Motor neuron (in vitro differentiated cells): Measurements from ENCODE around the gene FAM120A. TPM values are rescaled to one million over a fixed set of nuclear protein-coding genes. Genes with fewer than 3 reads are reported as not detected.
A peak's percentile ranks its signal among the peaks of the same experiment; 100 is the strongest.

ENCODE experiments used
- ATAC-seq, 8 experiments: fragments of 200-7000 bp; cut with Tn5 transposase; replicated peaks in 6 of 8; 2 replicates each; pipeline ENCODE4 v1.8.0; 2021; ENCODE audit warnings: mild to moderate bottlenecking in 8 of 8, moderate library complexity in 8 of 8
- H3K27ac ChIP-seq, 2 donors: fragments of 250-450 bp; sonication (Bioruptor Pico); 2 replicates each; pipeline ENCODE4 v1.9.0; 2021; ENCODE audit warnings: antibody characterized with exemption in 2 of 2, mild to moderate bottlenecking in 2 of 2, moderate library complexity in 1 of 2
- H3K4me1 ChIP-seq, 2 donors: fragments of 250-450 bp; sonication (Bioruptor Pico); replicated peaks in 1 of 2; 2 replicates each; pipeline ENCODE4 v1.6.1; 2021; ENCODE audit warnings: antibody characterized with exemption in 2 of 2, mild to moderate bottlenecking in 2 of 2, moderate library complexity in 1 of 2
- H3K4me3 ChIP-seq, 5 donors: fragments of 250-450 bp; sonication (Bioruptor Pico); 2 replicates each; pipeline ENCODE4 v1.9.0; 2021; ENCODE audit warnings: antibody characterized with exemption in 5 of 5, mild to moderate bottlenecking in 5 of 5, moderate library complexity in 4 of 5
- WGBS, 10 experiments: fragments of 450-650 bp; shearing (Covaris generic); methylation state at CpG; one replicate each; pipeline ENCODE4 v1.0.0; 2022; 5-methylcytosine and 5-hydroxymethylcytosine counted together
- in situ Hi-C, 9 experiments: fragments of 400-800 bp; cut with MboI; loops; one replicate each; pipeline ENCODE4 v1.15.0; 2021; ENCODE audit warnings: low sequenced_read_pairs in 9 of 9, low pct_unique_long_range_greater_than_20kb in 2 of 9; ENCODE audit not compliant: unreplicated experiment in 9 of 9
- total RNA-seq, 8 experiments: library from RNA; unstranded; fragments of 300-600 nt; gene quantifications; 2 replicates each; pipeline versions ENCODE4 v1.2.3 to v1.2.4, GENCODE V29; 2022

The FAM120A gene
- total RNA-seq, 8 experiments from 2014 or later = 14.2 to 137 (median 33.7) TPM

DNA sequence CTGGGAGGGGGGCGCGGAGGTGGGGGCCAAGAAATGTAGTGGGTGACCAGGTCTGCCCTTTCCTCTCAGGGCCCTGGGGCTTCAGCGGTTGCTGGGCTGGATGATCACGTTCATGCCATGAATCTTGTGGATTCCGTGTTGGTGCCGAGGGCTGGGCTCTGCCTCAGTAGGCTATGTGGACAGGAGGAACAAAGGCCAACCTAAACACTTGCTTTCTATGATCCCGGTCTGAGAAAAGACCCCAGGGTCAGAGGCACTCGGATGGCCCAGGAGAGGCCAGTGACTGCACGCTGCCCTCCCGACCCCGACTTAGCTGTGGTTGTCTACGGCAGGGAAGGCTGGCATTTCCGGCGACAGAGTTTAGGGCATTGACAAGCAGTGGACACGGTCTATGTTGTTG is 151.5 kb downstream of the FAM120A start:
- Histone ChIP-seq H3K4me3 (no peak overlapping the region), H3K4me1 (peaks cover 9 to 13% of the 10 kb centered on the region in 2 donors), H3K27ac (no peak overlapping the region)
- 80 to 100% (median 95%) methylated on average over 1 to 8 of the region's 15 CpGs; no CpG with 5 or more reads in 6 of the 10 experiments for WGBS, 10 experiments
- no peak for ATAC-seq
- in situ Hi-C loops = no loop called here

DNA sequence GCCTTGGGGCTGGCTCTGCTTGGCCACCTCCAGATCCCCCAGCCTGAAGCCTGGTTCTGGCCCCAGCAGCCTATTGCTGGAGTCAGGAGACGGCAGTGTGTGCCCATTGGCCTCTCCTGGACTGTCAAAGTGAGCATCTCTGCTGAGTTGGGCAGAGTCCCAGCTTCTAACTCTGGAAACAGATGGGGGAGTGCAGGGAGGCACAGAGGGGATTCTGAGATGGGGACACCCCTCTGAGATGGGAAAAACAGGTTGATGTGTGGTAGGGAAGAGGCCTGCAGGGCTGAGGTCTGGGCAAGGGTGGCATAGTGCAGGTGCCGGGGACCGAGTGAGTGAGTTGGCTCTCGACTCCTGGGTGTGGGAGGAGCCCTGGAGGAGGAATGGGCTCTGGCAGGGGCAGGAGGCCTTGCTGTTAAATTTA is 152.4 kb downstream of the FAM120A start:
- in situ Hi-C loops = no loop called here
- no peak for ATAC-seq
- Histone ChIP-seq H3K27ac (no peak overlapping the region), H3K4me3 (no peak overlapping the region), H3K4me1 (peaks cover 3 to 4% of the 10 kb centered on the region in 2 donors)
- 50 to 100% (median 80%) methylated on average over 1 to 2 of the region's 4 CpGs; no CpG with 5 or more reads in 7 of the 10 experiments for WGBS, 10 experiments

DNA sequence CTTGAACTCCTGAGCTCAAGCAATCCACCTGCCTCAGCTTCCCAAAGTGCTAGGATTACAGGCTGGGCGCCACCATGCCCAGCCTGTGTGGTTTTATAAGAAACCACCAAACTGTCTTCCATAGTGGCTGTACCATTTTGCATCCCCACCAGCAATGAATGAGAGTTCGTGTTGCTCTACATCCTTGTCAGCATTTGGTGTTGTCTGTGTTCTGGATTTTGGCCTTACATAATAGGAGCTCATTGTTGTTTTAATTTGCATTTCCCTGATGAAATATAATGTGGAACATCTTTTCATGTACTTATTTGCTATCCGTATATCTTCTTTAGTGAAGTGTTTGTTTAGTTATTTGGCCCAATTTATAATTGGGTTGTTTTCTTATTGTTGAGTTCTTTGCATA is 154.7 kb downstream of the FAM120A start:
- Histone ChIP-seq H3K27ac (no peak overlapping the region), H3K4me1 (no peaks in the 10 kb centered on the region), H3K4me3 (no peak overlapping the region)
- 33 to 100% (median 68%) methylated on average over 1 to 3 of the region's 3 CpGs; no CpG with 5 or more reads in 1 of the 10 experiments for WGBS, 10 experiments
- no peak for ATAC-seq
- in situ Hi-C loops = no loop called here

DNA sequence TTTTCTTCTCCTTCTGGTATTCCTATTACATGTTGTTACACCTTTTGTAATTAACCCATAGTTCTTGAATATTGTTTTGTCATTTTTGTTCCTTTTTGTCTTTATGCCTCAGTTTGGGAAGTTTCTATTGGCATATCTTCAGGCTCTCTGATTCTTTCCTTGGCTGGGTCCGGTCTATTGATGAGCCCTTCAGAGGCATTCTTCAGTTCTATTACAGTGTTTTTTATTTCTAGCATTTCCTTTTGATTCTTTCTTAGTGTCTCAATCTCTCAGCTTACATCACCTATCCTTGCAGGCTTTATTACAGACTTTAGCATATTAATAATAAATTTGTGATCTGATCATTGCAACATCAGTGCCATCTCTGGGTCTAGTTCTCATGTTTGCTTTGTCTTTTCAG is 158.7 kb downstream of the FAM120A start:
- Histone ChIP-seq H3K4me1 (no peaks in the 10 kb centered on the region), H3K27ac (no peak overlapping the region), H3K4me3 (no peak overlapping the region)
- in situ Hi-C loops = no loop called here
- no peak for ATAC-seq
- 86 to 100% (median 100%) methylated on average over 1 of the region's 1 CpG; no CpG with 5 or more reads in 1 of the 10 experiments for WGBS, 10 experiments

DNA sequence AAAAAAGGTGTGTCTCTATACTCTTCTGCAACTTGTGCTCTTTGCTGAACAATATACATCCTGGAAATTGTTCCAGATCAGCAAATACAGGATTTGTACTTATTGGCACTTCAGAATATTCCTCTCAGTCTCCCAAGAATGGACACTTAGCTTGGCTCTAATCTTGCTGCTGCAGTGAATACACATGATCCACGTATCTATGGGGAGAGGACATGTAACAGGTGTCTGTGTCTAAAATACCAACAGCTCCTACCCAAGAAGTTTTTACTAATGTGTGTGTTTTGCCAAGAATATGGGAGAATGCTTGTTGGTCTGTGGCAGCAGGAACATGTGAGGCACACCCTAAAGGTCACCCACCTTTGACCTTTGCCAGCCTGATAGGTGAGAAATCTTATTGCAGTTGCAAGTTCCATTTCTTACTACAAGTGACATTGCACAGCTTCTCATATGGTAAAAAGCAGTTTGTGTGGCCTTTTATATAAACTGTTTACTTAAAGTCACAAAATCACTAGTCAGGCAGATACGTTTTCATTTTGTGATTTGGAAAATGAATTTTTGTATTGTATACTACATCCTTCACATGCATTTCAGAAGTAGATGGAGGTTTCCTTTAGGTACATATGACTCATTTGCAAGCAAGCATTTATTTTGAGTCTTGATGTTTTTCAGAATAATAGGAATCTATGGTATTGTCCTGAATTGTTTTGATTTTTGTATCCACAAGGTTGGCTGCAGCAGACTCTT is 160.7 kb downstream of the FAM120A start:
- no peak for ATAC-seq
- WGBS, 10 experiments = 64 to 100% (median 100%) methylated on average over 1 to 2 of the region's 2 CpGs; no CpG with 5 or more reads in 3 of the 10 experiments
- no peak overlapping the region for H3K4me3 ChIP-seq
- in situ Hi-C loops = no loop called here
- no peak overlapping the region for H3K27ac ChIP-seq
- H3K4me1 ChIP-seq = peaks cover under 1 to 6% of the 10 kb centered on the region in 2 donors

DNA sequence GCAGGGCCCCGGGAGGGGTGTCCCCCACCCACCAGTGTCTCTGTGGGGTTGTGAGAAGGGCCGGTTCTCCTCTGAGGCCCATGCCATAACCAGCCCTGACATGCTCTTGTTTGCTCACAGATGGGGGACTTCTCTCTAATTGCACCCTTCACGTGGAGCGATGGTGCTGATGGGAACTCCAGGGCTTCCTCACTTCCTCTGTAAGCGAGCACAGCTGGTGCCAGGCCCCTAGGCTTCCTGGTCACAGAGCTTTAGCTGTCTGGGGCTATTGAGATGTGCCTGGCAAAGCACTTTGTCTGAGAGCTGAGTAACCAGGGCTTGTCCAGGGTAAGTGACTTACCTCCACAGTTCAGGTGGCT is 161.3 kb downstream of the FAM120A start:
- Histone ChIP-seq H3K4me1 (peaks cover 3 to 12% of the 10 kb centered on the region in 2 donors), H3K27ac (no peak overlapping the region), H3K4me3 (no peak overlapping the region)
- in situ Hi-C loops = no loop called here
- WGBS, 10 experiments = 50 to 100% (median 83%) methylated on average over 1 to 5 of the region's 5 CpGs; no CpG with 5 or more reads in 3 of the 10 experiments
- ATAC-seq = peak in 1 of 8 experiments; percentile 22

DNA sequence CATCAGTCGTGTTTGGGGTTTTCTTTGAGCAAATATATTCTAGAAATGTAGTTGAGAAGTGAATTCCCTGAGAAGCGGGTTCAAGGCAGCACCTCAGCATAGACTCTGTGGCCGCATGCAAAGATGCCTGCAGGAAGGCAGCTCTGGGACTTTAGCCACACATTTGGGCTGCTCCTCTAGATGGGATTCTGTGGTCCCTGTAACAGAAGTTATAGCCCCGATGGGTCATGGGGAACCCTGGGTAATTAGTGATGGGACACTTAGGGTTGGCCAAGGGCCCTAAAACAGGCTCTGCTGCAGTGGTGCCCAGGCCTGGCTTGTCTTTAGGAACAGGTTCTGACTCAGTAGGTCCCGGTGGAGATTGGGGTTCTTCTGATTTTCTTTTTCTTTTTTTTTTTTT is 161.7 kb downstream of the FAM120A start:
- no peak overlapping the region for H3K4me3 ChIP-seq
- 72 to 100% (median 82%) methylated on average over 1 to 5 of the region's 5 CpGs; no CpG with 5 or more reads in 3 of the 10 experiments for WGBS, 10 experiments
- in situ Hi-C loops = no loop called here
- H3K4me1 ChIP-seq = peaks cover 3 to 13% of the 10 kb centered on the region in 2 donors
- no peak for ATAC-seq
- H3K27ac ChIP-seq = no peak overlapping the region

DNA sequence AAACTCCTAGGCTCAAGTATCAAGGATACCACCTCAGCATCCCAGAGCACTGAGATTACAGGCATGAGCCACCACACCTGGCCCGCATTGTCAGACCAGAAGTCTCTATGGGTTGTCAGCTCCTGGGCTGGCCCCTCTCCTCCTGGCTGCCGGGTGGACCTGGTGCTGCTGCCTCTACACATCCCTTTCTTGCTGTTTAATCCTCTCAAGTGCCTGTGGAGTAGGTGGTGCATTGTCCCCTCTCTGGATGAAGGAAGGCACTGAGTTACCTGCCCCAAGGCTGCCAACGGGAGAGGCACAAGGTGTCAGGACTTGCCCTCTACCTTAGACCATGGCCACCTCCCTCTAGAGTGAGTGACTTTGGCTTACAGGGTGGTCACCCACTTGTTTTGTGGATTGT is 162.3 kb downstream of the FAM120A start:
- Histone ChIP-seq H3K4me3 (no peak overlapping the region), H3K27ac (no peak overlapping the region), H3K4me1 (peaks cover 3 to 13% of the 10 kb centered on the region in 2 donors)
- no peak for ATAC-seq
- in situ Hi-C loops = no loop called here
- WGBS, 10 experiments = 67 to 100% (median 92%) methylated on average over 1 to 3 of the region's 3 CpGs; no CpG with 5 or more reads in 6 of the 10 experiments

DNA sequence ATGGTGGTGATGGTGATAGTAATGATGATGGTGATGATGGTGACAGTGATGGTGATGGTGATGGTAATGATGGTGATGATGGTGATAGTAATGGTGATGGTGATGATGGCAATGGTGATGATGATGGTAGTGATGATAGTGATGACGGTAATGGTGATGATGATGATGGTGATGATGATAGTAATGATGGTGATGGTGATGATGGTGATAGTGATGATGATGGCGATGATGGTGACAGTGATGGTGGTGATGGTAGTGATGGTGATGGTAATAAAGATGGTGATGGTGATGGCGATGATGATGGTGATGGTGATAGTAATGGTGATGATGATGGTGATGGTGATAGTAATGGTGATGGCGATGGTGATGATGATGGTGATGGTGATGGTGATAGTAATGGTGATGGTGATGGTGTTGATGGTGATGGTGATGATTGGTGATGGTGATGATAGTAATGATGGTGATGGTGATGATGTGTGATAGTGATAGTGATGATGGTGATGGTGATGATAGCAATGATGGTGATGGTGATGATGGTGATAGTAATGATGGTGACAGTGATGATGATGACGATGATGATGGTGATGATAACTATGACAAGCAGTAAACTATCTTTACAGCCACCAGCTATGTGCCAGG is 163.5 kb downstream of the FAM120A start:
- in situ Hi-C loops = no loop called here
- no peak for ATAC-seq
- no peak overlapping the region for H3K4me3 ChIP-seq
- H3K4me1 ChIP-seq = peaks cover 3 to 13% of the 10 kb centered on the region in 2 donors
- no peak overlapping the region for H3K27ac ChIP-seq
- WGBS, 10 experiments = 74 to 99% (median 81%) methylated on average over 3 to 5 of the region's 5 CpGs

Other genes with a start within 250 kb of the FAM120A start
- gene FAM120AOS, start 1.9 kb downstream of the FAM120A start, total RNA-seq = 10 to 100 TPM; 22.5 to 44.4 (median 24.9) TPM
- 10 to 100 TPM; 11.5 to 29.9 (median 26.6) TPM for gene PHF2, start 124.9 kb downstream of the FAM120A start, total RNA-seq